Measurements from ENCODE around the gene CRIP1.

Gene CRIP1

DNA sequence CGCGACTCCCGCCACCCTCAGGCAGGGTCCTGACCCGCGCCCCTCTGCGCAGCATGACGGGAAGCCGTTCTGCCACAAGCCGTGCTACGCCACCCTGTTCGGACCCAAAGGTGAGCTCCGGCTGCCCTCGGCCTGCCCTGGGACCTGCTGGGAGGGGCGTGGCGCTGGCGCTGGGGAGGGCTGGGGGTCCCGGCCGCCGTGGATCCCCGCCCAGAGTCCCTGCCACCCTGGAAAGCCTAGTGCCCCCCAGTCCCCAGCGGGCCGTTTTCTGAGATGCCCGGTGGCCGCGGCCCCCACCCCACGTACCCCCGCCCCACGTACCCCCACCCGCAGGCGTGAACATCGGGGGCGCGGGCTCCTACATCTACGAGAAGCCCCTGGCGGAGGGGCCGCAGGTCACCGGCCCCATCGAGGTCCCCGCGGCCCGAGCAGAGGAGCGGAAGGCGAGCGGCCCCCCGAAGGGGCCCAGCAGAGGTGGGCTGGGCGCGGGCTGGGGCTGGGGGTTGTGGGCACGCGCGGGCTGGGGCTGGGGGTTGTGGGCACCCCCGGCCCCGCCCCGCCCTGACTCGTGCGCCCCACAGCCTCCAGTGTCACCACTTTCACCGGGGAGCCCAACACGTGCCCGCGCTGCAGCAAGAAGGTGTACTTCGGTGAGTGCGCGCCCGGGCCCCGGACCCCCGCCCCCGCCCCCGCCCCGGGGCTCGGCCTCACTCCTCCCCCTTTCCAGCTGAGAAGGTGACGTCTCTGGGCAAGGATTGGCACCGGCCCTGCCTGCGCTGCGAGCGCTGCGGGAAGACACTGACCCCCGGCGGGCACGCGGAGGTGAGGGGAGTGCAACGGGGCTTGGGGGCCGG lies 8.1 kb upstream of the CRIP1 start:
- CTCF ChIA-PET: interaction anchor here (0.5 to 1.9 kb wide), 3 partner anchors 9 to 108 kb away, joined by 3 to 6 read pairs (median 5); no protein-coding TSS in a partner anchor
- DNase-seq: peak in 2 of 3 donors; percentile 49 to 56
- WGBS (ENCODE audit: insufficient coverage): 32% methylated on average over 34 of the region's 81 CpGs
- POLR2A ChIA-PET: interaction anchor here (0.6 kb wide), 2 partner anchors 11 to 183 kb away, joined by 3 to 5 read pairs; no protein-coding TSS in a partner anchor
- no peak overlapping the region for H3K27ac ChIP-seq (ENCODE audit: insufficient read depth in 1 of 2, low read depth in 1 of 2, low read length in 2 of 2, poor library complexity in 1 of 2, severe bottlenecking in 2 of 2)
- peaks cover 0 to 86% (median 60%) of the 10 kb centered on the region in 4 experiments for H3K4me1 ChIP-seq (ENCODE audit: control extremely low read depth in 1 of 4, control insufficient read depth in 4 of 4, insufficient read depth in 4 of 4, low read length in 3 of 4)
- peaks cover 0 to 6% (median 0%) of the 10 kb centered on the region in 4 experiments for H3K36me3 ChIP-seq (ENCODE audit: control insufficient read depth in 4 of 4, insufficient read depth in 4 of 4, low read length in 3 of 4)
- H3K4me3 ChIP-seq (ENCODE audit: control insufficient read depth in 1 of 7, extremely low read depth in 1 of 7, insufficient read depth in 4 of 7, low read depth in 2 of 7, low read length in 6 of 7): no peak overlapping the region
- no peaks in the 10 kb centered on the region for H3K9me3 ChIP-seq (ENCODE audit: control extremely low read depth in 1 of 5, control insufficient read depth in 4 of 5, insufficient read depth in 2 of 5, low read depth in 1 of 5, low read length in 4 of 5)
- peaks cover 0 to 57% (median 19%) of the 10 kb centered on the region in 5 experiments for H3K27me3 ChIP-seq (replicated peaks in 2 of 5; ENCODE audit: control insufficient read depth in 4 of 5, insufficient read depth in 5 of 5, low read length in 4 of 5)

DNA sequence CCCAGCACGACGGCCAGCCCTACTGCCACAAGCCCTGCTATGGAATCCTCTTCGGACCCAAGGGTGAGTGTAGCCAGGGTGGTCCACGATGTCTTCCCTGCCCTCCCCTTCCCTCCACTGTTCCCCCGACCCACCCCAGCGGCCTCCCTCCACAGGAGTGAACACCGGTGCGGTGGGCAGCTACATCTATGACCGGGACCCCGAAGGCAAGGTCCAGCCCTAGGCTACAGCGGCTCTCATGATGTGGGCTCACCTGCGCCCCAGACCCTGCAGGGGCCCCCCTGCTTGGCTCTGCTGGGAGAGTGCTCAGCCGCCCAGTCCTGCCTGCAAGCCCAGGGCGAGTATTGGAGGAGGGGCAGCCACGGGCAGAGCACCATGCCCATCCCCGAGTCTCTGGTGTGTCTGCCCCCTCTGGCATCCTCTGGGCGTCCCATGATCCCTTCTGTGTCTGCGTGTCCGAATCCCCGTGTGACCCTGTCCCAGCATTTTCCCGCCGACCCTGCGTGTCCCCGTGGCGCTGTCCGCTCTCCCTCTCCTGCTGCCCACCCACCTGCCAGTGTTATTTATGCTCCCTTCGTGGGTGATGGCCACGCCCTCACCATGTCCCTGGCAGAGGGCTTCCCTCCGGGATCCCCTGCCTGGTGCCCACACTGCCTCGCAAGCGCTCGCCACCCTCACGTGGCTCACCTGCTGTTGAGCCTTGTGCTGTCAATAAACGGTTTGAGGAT lies 7.1 kb upstream of the CRIP1 start:
- Histone ChIP-seq H3K9me3 (ENCODE audit: control extremely low read depth in 1 of 5, control insufficient read depth in 4 of 5, insufficient read depth in 2 of 5, low read depth in 1 of 5, low read length in 4 of 5) (no peaks in the 10 kb centered on the region), H3K27me3 (replicated peaks in 2 of 5; ENCODE audit: control insufficient read depth in 4 of 5, insufficient read depth in 5 of 5, low read length in 4 of 5) (peaks cover 0 to 58% (median 19%) of the 10 kb centered on the region in 5 experiments), H3K36me3 (ENCODE audit: control insufficient read depth in 4 of 4, insufficient read depth in 4 of 4, low read length in 3 of 4) (peaks cover 0 to 6% (median 0%) of the 10 kb centered on the region in 4 experiments), H3K27ac (ENCODE audit: insufficient read depth in 1 of 2, low read depth in 1 of 2, low read length in 2 of 2, poor library complexity in 1 of 2, severe bottlenecking in 2 of 2) (no peak overlapping the region), H3K4me3 (ENCODE audit: control insufficient read depth in 1 of 7, extremely low read depth in 1 of 7, insufficient read depth in 4 of 7, low read depth in 2 of 7, low read length in 6 of 7) (no peak overlapping the region), H3K4me1 (ENCODE audit: control extremely low read depth in 1 of 4, control insufficient read depth in 4 of 4, insufficient read depth in 4 of 4, low read length in 3 of 4) (peaks cover 0 to 88% (median 58%) of the 10 kb centered on the region in 4 experiments)
- ChIA-PET CTCF (interaction anchor here (1.1 to 7.4 kb wide), 4 partner anchors 9 to 114 kb away, joined by 4 to 77 read pairs (median 8); no protein-coding TSS in a partner anchor), POLR2A (no interaction called here)
- 31% methylated on average over 33 of the region's 34 CpGs for WGBS (ENCODE audit: insufficient coverage)
- no peak for DNase-seq

GRCh38 chr14:105480199-105480746 lies 6.4 kb upstream of the CRIP1 start:
- ChIA-PET CTCF (interaction anchor here (0.7 to 7.4 kb wide), 13 partner anchors 9 to 139 kb away, joined by 3 to 77 read pairs (median 4); no protein-coding TSS in a partner anchor), POLR2A (interaction anchor here (2.2 kb wide), 1 partner anchor 10 kb away, joined by 23 read pairs; the partner anchor contains the start of gene TEDC1)
- Histone ChIP-seq H3K36me3 (ENCODE audit: control insufficient read depth in 4 of 4, insufficient read depth in 4 of 4, low read length in 3 of 4) (peaks cover 0 to 6% (median 0%) of the 10 kb centered on the region in 4 experiments), H3K9me3 (ENCODE audit: control extremely low read depth in 1 of 5, control insufficient read depth in 4 of 5, insufficient read depth in 2 of 5, low read depth in 1 of 5, low read length in 4 of 5) (no peaks in the 10 kb centered on the region), H3K27ac (ENCODE audit: insufficient read depth in 1 of 2, low read depth in 1 of 2, low read length in 2 of 2, poor library complexity in 1 of 2, severe bottlenecking in 2 of 2) (peak overlapping the region in 1 of 2 experiments; percentile 97), H3K4me1 (ENCODE audit: control extremely low read depth in 1 of 4, control insufficient read depth in 4 of 4, insufficient read depth in 4 of 4, low read length in 3 of 4) (peaks cover 0 to 88% (median 55%) of the 10 kb centered on the region in 4 experiments), H3K4me3 (ENCODE audit: control insufficient read depth in 1 of 7, extremely low read depth in 1 of 7, insufficient read depth in 4 of 7, low read depth in 2 of 7, low read length in 6 of 7) (peak overlapping the region in 3 of 7 experiments; percentile 64 to 78 (median 67)), H3K27me3 (replicated peaks in 2 of 5; ENCODE audit: control insufficient read depth in 4 of 5, insufficient read depth in 5 of 5, low read length in 4 of 5) (peaks cover 0 to 58% (median 19%) of the 10 kb centered on the region in 5 experiments)
- WGBS (ENCODE audit: insufficient coverage): 52% methylated on average over 12 of the region's 15 CpGs
- no peak for DNase-seq

GRCh38 chr14:105480807-105481801 lies 5.6 kb upstream of the CRIP1 start:
- peaks cover 0 to 58% (median 21%) of the 10 kb centered on the region in 5 experiments for H3K27me3 ChIP-seq (replicated peaks in 2 of 5; ENCODE audit: control insufficient read depth in 4 of 5, insufficient read depth in 5 of 5, low read length in 4 of 5)
- DNase-seq: peak; percentile 89 to 93 (median 90)
- peak overlapping the region; percentile 93 to 97 for H3K27ac ChIP-seq (ENCODE audit: insufficient read depth in 1 of 2, low read depth in 1 of 2, low read length in 2 of 2, poor library complexity in 1 of 2, severe bottlenecking in 2 of 2)
- no peaks in the 10 kb centered on the region for H3K9me3 ChIP-seq (ENCODE audit: control extremely low read depth in 1 of 5, control insufficient read depth in 4 of 5, insufficient read depth in 2 of 5, low read depth in 1 of 5, low read length in 4 of 5)
- under 1% methylated on average over 27 of the region's 35 CpGs for WGBS (ENCODE audit: insufficient coverage)
- peaks cover 0 to 6% (median 0%) of the 10 kb centered on the region in 4 experiments for H3K36me3 ChIP-seq (ENCODE audit: control insufficient read depth in 4 of 4, insufficient read depth in 4 of 4, low read length in 3 of 4)
- peak overlapping the region; percentile 23 to 78 (median 53) for H3K4me3 ChIP-seq (ENCODE audit: control insufficient read depth in 1 of 7, extremely low read depth in 1 of 7, insufficient read depth in 4 of 7, low read depth in 2 of 7, low read length in 6 of 7)
- CTCF ChIA-PET: interaction anchor here (0.7 to 7.4 kb wide), 17 partner anchors 9 to 139 kb away, joined by 3 to 77 read pairs (median 4); no protein-coding TSS in a partner anchor
- POLR2A ChIA-PET: interaction anchor here (0.7 to 2.2 kb wide), 3 partner anchors 9 to 337 kb away, joined by 4 to 23 read pairs (median 7); partner anchors contain the start of gene TEDC1
- peaks cover 0 to 89% (median 57%) of the 10 kb centered on the region in 4 experiments for H3K4me1 ChIP-seq (ENCODE audit: control extremely low read depth in 1 of 4, control insufficient read depth in 4 of 4, insufficient read depth in 4 of 4, low read length in 3 of 4)

DNA sequence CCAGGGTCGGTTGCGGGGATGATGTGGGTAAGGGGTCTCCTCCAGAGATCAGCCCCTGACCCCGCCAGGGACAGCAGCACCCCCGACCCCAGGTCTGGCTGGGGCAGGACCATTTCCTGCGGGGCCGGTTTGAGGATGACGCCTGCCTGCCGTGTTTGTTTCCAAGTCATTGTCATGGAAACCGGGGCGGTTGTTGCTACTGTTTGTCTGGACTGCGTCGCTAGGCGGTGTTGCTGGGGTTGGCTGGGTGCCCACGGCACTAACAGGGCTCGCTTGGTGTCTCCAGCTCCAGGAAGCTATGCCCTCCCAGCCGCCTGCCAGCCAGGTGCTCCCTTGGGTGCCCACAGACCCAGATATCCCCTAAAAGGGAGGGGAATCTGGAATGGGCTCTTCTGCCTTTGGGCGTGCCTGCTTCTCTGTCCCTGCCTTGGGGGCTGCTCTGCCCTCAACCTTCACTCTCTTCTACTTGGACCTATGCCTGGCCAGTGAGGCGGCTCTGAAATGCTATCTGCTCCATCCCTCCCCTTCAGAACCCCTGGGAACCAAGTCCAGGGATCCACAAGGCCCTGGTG lies 4.7 kb upstream of the CRIP1 start:
- H3K27me3 ChIP-seq (replicated peaks in 2 of 5; ENCODE audit: control insufficient read depth in 4 of 5, insufficient read depth in 5 of 5, low read length in 4 of 5): peaks cover 0 to 58% (median 13%) of the 10 kb centered on the region in 5 experiments
- WGBS (ENCODE audit: insufficient coverage): 8% methylated on average over 4 of the region's 18 CpGs
- peaks cover 0 to 90% (median 61%) of the 10 kb centered on the region in 4 experiments for H3K4me1 ChIP-seq (ENCODE audit: control extremely low read depth in 1 of 4, control insufficient read depth in 4 of 4, insufficient read depth in 4 of 4, low read length in 3 of 4)
- CTCF ChIA-PET: interaction anchor here (0.9 to 7.4 kb wide), 12 partner anchors 8 to 117 kb away, joined by 3 to 77 read pairs (median 9); no protein-coding TSS in a partner anchor
- peaks cover 0 to 6% (median 0%) of the 10 kb centered on the region in 4 experiments for H3K36me3 ChIP-seq (ENCODE audit: control insufficient read depth in 4 of 4, insufficient read depth in 4 of 4, low read length in 3 of 4)
- peak; percentile 98 to 99 (median 99) for DNase-seq
- H3K4me3 ChIP-seq (ENCODE audit: control insufficient read depth in 1 of 7, extremely low read depth in 1 of 7, insufficient read depth in 4 of 7, low read depth in 2 of 7, low read length in 6 of 7): peak overlapping the region in 5 of 7 experiments; percentile 19 to 78 (median 36)
- H3K9me3 ChIP-seq (ENCODE audit: control extremely low read depth in 1 of 5, control insufficient read depth in 4 of 5, insufficient read depth in 2 of 5, low read depth in 1 of 5, low read length in 4 of 5): no peaks in the 10 kb centered on the region
- POLR2A ChIA-PET: interaction anchor here (1.5 to 2.2 kb wide), 2 partner anchors 9 to 10 kb away, joined by 7 to 23 read pairs; partner anchors contain the start of gene TEDC1
- H3K27ac ChIP-seq (ENCODE audit: insufficient read depth in 1 of 2, low read depth in 1 of 2, low read length in 2 of 2, poor library complexity in 1 of 2, severe bottlenecking in 2 of 2): peak overlapping the region; percentile 93 to 97
